ENCODE measurements around the gene ERC2.

ERC2 gene

GRCh38 chr3:56119575-56120349 is 348.5 kb downstream of the ERC2 start:
- DNase-seq (ENCODE audit: insufficient read length, low spot score): no peak
- FAIRE-seq: no peak
- no peak for TF ChIP-seq SPI1 (IDR thresholded peaks at IDR 0.05; ENCODE audit: low read depth, low read length)
- no peak for TF ChIP-seq POU2F2 (IDR thresholded peaks at IDR 0.05; ENCODE audit: low read depth, low read length)
- no peak for TF ChIP-seq POLR2AphosphoS5 (IDR thresholded peaks at IDR 0.05; ENCODE audit: low read depth, low read length)

- no peak for TF ChIP-seq POLR2A (IDR thresholded peaks at IDR 0.05; ENCODE audit: low read depth, low read length)
- no peak for TF ChIP-seq POU2F2 (IDR thresholded peaks at IDR 0.05; ENCODE audit: low read depth, low read length)
- no peak for TF ChIP-seq POLR2AphosphoS5 (IDR thresholded peaks at IDR 0.05; ENCODE audit: low read depth, low read length)
- TF ChIP-seq SPI1 (IDR thresholded peaks at IDR 0.05; ENCODE audit: low read depth, low read length): no peak
- no peak for TF ChIP-seq PAX5 (IDR thresholded peaks at IDR 0.05; ENCODE audit: insufficient read depth, low read length, severe bottlenecking)
- TF ChIP-seq TAF1 (IDR thresholded peaks at IDR 0.05; ENCODE audit: low read depth, low read length): no peak
- FAIRE-seq: no peak
- DNase-seq (ENCODE audit: insufficient read length, low spot score): no peak
Measured at GRCh38 chr3:56118968-56119367, 349.3 kb downstream of the ERC2 start.

- TF ChIP-seq POU2F2 (IDR thresholded peaks at IDR 0.05; ENCODE audit: low read depth, low read length) (no peak), TAF1 (IDR thresholded peaks at IDR 0.05; ENCODE audit: low read depth, low read length) (no peak), PAX5 (IDR thresholded peaks at IDR 0.05; ENCODE audit: insufficient read depth, low read length, severe bottlenecking) (no peak), POLR2A (IDR thresholded peaks at IDR 0.05; ENCODE audit: low read depth, low read length) (no peak), POLR2AphosphoS5 (IDR thresholded peaks at IDR 0.05; ENCODE audit: low read depth, low read length) (no peak), SPI1 (IDR thresholded peaks at IDR 0.05; ENCODE audit: low read depth, low read length) (no peak)
- FAIRE-seq (no peak), DNase-seq (ENCODE audit: insufficient read length, low spot score) (no peak)
Measured at GRCh38 chr3:56115698-56116097, 352.6 kb downstream of the ERC2 start.

GRCh38 chr3:56115199-56115598 is 353.1 kb downstream of the ERC2 start:
- FAIRE-seq (no peak), DNase-seq (ENCODE audit: insufficient read length, low spot score) (no peak)
- TF ChIP-seq POLR2A (IDR thresholded peaks at IDR 0.05; ENCODE audit: low read depth, low read length) (no peak), SPI1 (IDR thresholded peaks at IDR 0.05; ENCODE audit: low read depth, low read length) (no peak), POU2F2 (IDR thresholded peaks at IDR 0.05; ENCODE audit: low read depth, low read length) (no peak), TAF1 (IDR thresholded peaks at IDR 0.05; ENCODE audit: low read depth, low read length) (no peak), POLR2AphosphoS5 (IDR thresholded peaks at IDR 0.05; ENCODE audit: low read depth, low read length) (no peak), PAX5 (IDR thresholded peaks at IDR 0.05; ENCODE audit: insufficient read depth, low read length, severe bottlenecking) (no peak)

GRCh38 chr3:56113908-56114307 is 354.4 kb downstream of the ERC2 start:
- DNase-seq (ENCODE audit: insufficient read length, low spot score): no peak

GRCh38 chr3:56113231-56113630 is 355.0 kb downstream of the ERC2 start:
- TF ChIP-seq POU2F2 (IDR thresholded peaks at IDR 0.05; ENCODE audit: low read depth, low read length) (no peak), POLR2AphosphoS5 (IDR thresholded peaks at IDR 0.05; ENCODE audit: low read depth, low read length) (no peak), SPI1 (IDR thresholded peaks at IDR 0.05; ENCODE audit: low read depth, low read length) (no peak), PAX5 (IDR thresholded peaks at IDR 0.05; ENCODE audit: insufficient read depth, low read length, severe bottlenecking) (no peak), TAF1 (IDR thresholded peaks at IDR 0.05; ENCODE audit: low read depth, low read length) (no peak), POLR2A (IDR thresholded peaks at IDR 0.05; ENCODE audit: low read depth, low read length) (no peak)
- FAIRE-seq (no peak), DNase-seq (ENCODE audit: insufficient read length, low spot score) (no peak)

More at GRCh38 chr3:56113908-56114307, 354.4 kb downstream of the ERC2 start:
- TF ChIP-seq POLR2AphosphoS5 (IDR thresholded peaks at IDR 0.05; ENCODE audit: low read depth, low read length): no peak
- no peak for TF ChIP-seq TAF1 (IDR thresholded peaks at IDR 0.05; ENCODE audit: low read depth, low read length)
- TF ChIP-seq POU2F2 (IDR thresholded peaks at IDR 0.05; ENCODE audit: low read depth, low read length): no peak
- TF ChIP-seq PAX5 (IDR thresholded peaks at IDR 0.05; ENCODE audit: insufficient read depth, low read length, severe bottlenecking): no peak
- no peak for TF ChIP-seq SPI1 (IDR thresholded peaks at IDR 0.05; ENCODE audit: low read depth, low read length)
- TF ChIP-seq POLR2A (IDR thresholded peaks at IDR 0.05; ENCODE audit: low read depth, low read length): no peak
- no peak for FAIRE-seq

GRCh38 chr3:56111606-56112304 is 356.5 kb downstream of the ERC2 start:
- FAIRE-seq (no peak), DNase-seq (ENCODE audit: insufficient read length, low spot score) (no peak)
- TF ChIP-seq POLR2A (IDR thresholded peaks at IDR 0.05; ENCODE audit: low read depth, low read length) (no peak), PAX5 (IDR thresholded peaks at IDR 0.05; ENCODE audit: insufficient read depth, low read length, severe bottlenecking) (no peak), TAF1 (IDR thresholded peaks at IDR 0.05; ENCODE audit: low read depth, low read length) (no peak), POU2F2 (IDR thresholded peaks at IDR 0.05; ENCODE audit: low read depth, low read length) (no peak), SPI1 (IDR thresholded peaks at IDR 0.05; ENCODE audit: low read depth, low read length) (no peak), POLR2AphosphoS5 (IDR thresholded peaks at IDR 0.05; ENCODE audit: low read depth, low read length) (no peak)

- no peak for FAIRE-seq
- no peak for DNase-seq (ENCODE audit: insufficient read length, low spot score)
- no peak for TF ChIP-seq POLR2A (IDR thresholded peaks at IDR 0.05; ENCODE audit: low read depth, low read length)
- TF ChIP-seq POLR2AphosphoS5 (IDR thresholded peaks at IDR 0.05; ENCODE audit: low read depth, low read length): no peak
- TF ChIP-seq PAX5 (IDR thresholded peaks at IDR 0.05; ENCODE audit: insufficient read depth, low read length, severe bottlenecking): no peak
- TF ChIP-seq TAF1 (IDR thresholded peaks at IDR 0.05; ENCODE audit: low read depth, low read length): no peak
- TF ChIP-seq POU2F2 (IDR thresholded peaks at IDR 0.05; ENCODE audit: low read depth, low read length): no peak
- no peak for TF ChIP-seq SPI1 (IDR thresholded peaks at IDR 0.05; ENCODE audit: low read depth, low read length)
Measured at GRCh38 chr3:56110886-56111285, 357.4 kb downstream of the ERC2 start.

GRCh38 chr3:56107157-56107556 is 361.1 kb downstream of the ERC2 start:
- TF ChIP-seq POLR2AphosphoS5 (IDR thresholded peaks at IDR 0.05; ENCODE audit: low read depth, low read length) (no peak), POLR2A (IDR thresholded peaks at IDR 0.05; ENCODE audit: low read depth, low read length) (no peak), TAF1 (IDR thresholded peaks at IDR 0.05; ENCODE audit: low read depth, low read length) (no peak), SPI1 (IDR thresholded peaks at IDR 0.05; ENCODE audit: low read depth, low read length) (no peak), POU2F2 (IDR thresholded peaks at IDR 0.05; ENCODE audit: low read depth, low read length) (no peak), PAX5 (IDR thresholded peaks at IDR 0.05; ENCODE audit: insufficient read depth, low read length, severe bottlenecking) (no peak)
- no peak for FAIRE-seq
- DNase-seq (ENCODE audit: insufficient read length, low spot score): no peak
